Mesenchymal stem cell (in vitro differentiated cells and primary cell): ENCODE results near the gene C16orf86.
"Not testable (repeated sequence)": the region's sequence is repeated elsewhere in the genome, so short reads cannot be mapped to it uniquely, and the experiment has no call there.

Source experiments
- DNase-seq: peaks from one replicate; pipeline ENCODE4 v3.0.0-alpha.2; 2013
- H2AFZ ChIP-seq: one replicate; pipeline ENCODE4 v1.6.1; 2013; ENCODE audit warnings: low read depth, mild to moderate bottlenecking, control low read depth, inconsistent platforms, low read length, moderate library complexity
- H2AK5ac ChIP-seq: 2 replicates; pipeline ENCODE4 v1.6.1; 2013; ENCODE audit warnings: low read length, moderate library complexity, mild to moderate bottlenecking, inconsistent platforms; ENCODE audit not compliant: severe bottlenecking
- H2BK120ac ChIP-seq: one replicate; pipeline ENCODE4 v1.6.1; 2013; ENCODE audit warnings: low read depth, mild to moderate bottlenecking, inconsistent platforms, low read length, moderate library complexity
- H2BK12ac ChIP-seq, 2 experiments: one replicate each; pipeline ENCODE4 v1.6.1; 2013; ENCODE audit warnings: inconsistent platforms in 2 of 2, low read length in 2 of 2, mild to moderate bottlenecking in 2 of 2, moderate library complexity in 2 of 2, control low read depth in 1 of 2
- H2BK15ac ChIP-seq: one replicate; pipeline ENCODE4 v1.6.1; 2013; ENCODE audit warnings: mild to moderate bottlenecking, low read depth, inconsistent platforms; ENCODE audit not compliant: poor library complexity, severe bottlenecking
- H2BK5ac ChIP-seq: 2 replicates; pipeline ENCODE4 v1.6.1; 2013; ENCODE audit warnings: low read depth, mild to moderate bottlenecking, low read length, control low read depth, inconsistent platforms; ENCODE audit not compliant: poor library complexity, severe bottlenecking
- H3K14ac ChIP-seq, 2 experiments: one replicate each; pipeline ENCODE4 v1.6.1; 2013; ENCODE audit warnings: inconsistent platforms in 2 of 2, low read length in 2 of 2, control low read depth in 1 of 2, mild to moderate bottlenecking in 1 of 2, moderate library complexity in 1 of 2
- H3K18ac ChIP-seq, 2 experiments: one replicate each; pipeline ENCODE4 v1.6.1; 2013; ENCODE audit warnings: inconsistent platforms in 2 of 2, low read length in 2 of 2, control low read depth in 1 of 2, low read depth in 1 of 2, mild to moderate bottlenecking in 1 of 2
- H3K23ac ChIP-seq, 2 experiments: one replicate each; pipeline ENCODE4 v1.6.1; 2013; ENCODE audit warnings: inconsistent platforms in 2 of 2, low read length in 2 of 2, mild to moderate bottlenecking in 2 of 2, moderate library complexity in 2 of 2, control low read depth in 1 of 2
- H3K27ac ChIP-seq: 2 replicates; pipeline ENCODE4 v1.5.1; 2013; ENCODE audit warnings: mild to moderate bottlenecking, moderate library complexity, low read length, control low read depth, inconsistent platforms; ENCODE audit not compliant: poor library complexity, severe bottlenecking
- H3K27me3 ChIP-seq, 2 experiments: 2 replicates each; pipeline versions ENCODE4 v1.6.1 to v1.7.0; 2013; ENCODE audit warnings: low read length in 2 of 2, mild to moderate bottlenecking in 2 of 2, moderate library complexity in 2 of 2, control low read depth in 1 of 2, inconsistent platforms in 1 of 2; ENCODE audit not compliant: control insufficient read depth in 1 of 2, insufficient read depth in 1 of 2
- H3K36me3 ChIP-seq, 2 experiments: 2 replicates each; pipeline versions ENCODE4 v1.6.1 to v1.7.0; 2013; ENCODE audit warnings: low read length in 2 of 2, control low read depth in 1 of 2, inconsistent platforms in 1 of 2, low read depth in 1 of 2, mild to moderate bottlenecking in 1 of 2; ENCODE audit not compliant: insufficient read depth in 2 of 2, control insufficient read depth in 1 of 2
- H3K4ac ChIP-seq, 2 experiments: one replicate each; pipeline ENCODE4 v1.6.1; 2013; ENCODE audit warnings: inconsistent platforms in 2 of 2, low read length in 2 of 2, mild to moderate bottlenecking in 2 of 2, moderate library complexity in 2 of 2, control low read depth in 1 of 2, low read depth in 1 of 2
- H3K4me1 ChIP-seq: 2 replicates; pipeline ENCODE4 v1.6.1; 2013; ENCODE audit warnings: low read depth, low read length, control low read depth; ENCODE audit not compliant: control insufficient read depth, insufficient read depth
- H3K4me2 ChIP-seq: 2 replicates; pipeline ENCODE4 v1.6.1; 2013; ENCODE audit warnings: low read length, mild to moderate bottlenecking, inconsistent platforms; ENCODE audit not compliant: poor library complexity, severe bottlenecking
- H3K4me3 ChIP-seq, 2 experiments: 2 replicates each; pipeline versions ENCODE4 v1.5.1 to v1.7.0; 2013; ENCODE audit warnings: low read length in 2 of 2, mild to moderate bottlenecking in 2 of 2, control low read depth in 1 of 2, low read depth in 1 of 2; ENCODE audit not compliant: insufficient read depth in 1 of 2
- H3K79me1 ChIP-seq: replicated peaks from 2 replicates; pipeline ENCODE4 v1.6.1; 2013; ENCODE audit warnings: mild to moderate bottlenecking, control low read depth, low read length, inconsistent platforms; ENCODE audit not compliant: poor library complexity, severe bottlenecking
- H3K9ac ChIP-seq: 2 replicates; pipeline ENCODE4 v1.7.0; 2013; ENCODE audit warnings: mild to moderate bottlenecking, low read length, moderate library complexity
- H3K9me3 ChIP-seq: 2 replicates; pipeline ENCODE4 v1.7.0; 2013; ENCODE audit warnings: mild to moderate bottlenecking, low read length; ENCODE audit not compliant: control insufficient read depth
- H4K8ac ChIP-seq: one replicate; pipeline ENCODE4 v1.6.1; 2013; ENCODE audit warnings: inconsistent platforms, mild to moderate bottlenecking, low read length, moderate library complexity
- H4K91ac ChIP-seq: one replicate; pipeline ENCODE4 v1.6.1; 2013; ENCODE audit warnings: mild to moderate bottlenecking, low read length, inconsistent platforms
- WGBS: methylation state at CpG from one replicate; pipeline ENCODE4 v1.1.7; 2013; ENCODE audit warnings: mixed read lengths; 5-methylcytosine and 5-hydroxymethylcytosine counted together

Gene C16orf86

DNA sequence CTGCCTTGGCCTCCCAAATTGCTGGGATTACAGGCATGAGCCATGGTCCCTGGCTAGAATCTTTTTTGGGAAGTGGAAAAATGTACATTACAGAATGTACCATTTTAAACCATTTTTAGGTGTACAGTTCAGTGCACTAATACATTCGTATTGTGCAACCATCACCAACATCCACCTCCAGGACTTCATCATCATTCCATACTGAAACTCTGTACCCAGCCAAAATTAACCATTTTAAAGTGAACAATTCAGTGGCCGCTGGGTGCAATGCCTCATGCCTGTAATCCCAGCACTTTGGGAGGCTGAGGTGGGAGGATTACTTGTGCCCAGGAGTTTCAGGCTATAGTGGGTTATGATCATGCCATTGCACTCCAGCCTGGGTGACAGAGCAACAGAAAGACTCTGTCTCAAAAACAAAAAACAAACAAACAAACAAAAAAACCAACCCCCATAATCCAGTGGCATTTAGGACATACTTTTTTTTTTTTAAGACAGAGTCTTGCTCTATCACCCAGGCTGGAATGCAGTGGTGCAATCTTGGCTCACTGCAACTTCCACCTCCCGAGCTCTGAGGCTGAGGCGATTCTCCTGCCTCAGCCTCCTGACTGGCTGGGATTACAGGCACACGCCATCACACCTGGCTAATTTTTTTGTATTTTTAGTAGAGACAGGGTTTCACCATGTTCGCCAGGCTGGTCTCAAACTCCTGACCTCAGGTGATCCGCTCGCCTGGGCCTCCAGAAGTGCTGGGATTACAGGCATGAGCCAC, 27.1 kb downstream of the C16orf86 start:
- H3K4me1 ChIP-seq, H3K23ac ChIP-seq, H2BK12ac ChIP-seq, H3K27me3 ChIP-seq, H3K14ac ChIP-seq, H4K91ac ChIP-seq, H3K4me2 ChIP-seq, H3K9ac ChIP-seq, H2BK120ac ChIP-seq, H3K18ac ChIP-seq, DNase-seq, H4K8ac ChIP-seq, H2AK5ac ChIP-seq, H3K27ac ChIP-seq, H2BK15ac ChIP-seq, H3K4me3 ChIP-seq, H2AFZ ChIP-seq, H2BK5ac ChIP-seq, H3K4ac ChIP-seq, H3K9me3 ChIP-seq: not testable (repeated sequence)
- H3K79me1 ChIP-seq = peaks cover 32% of the 10 kb centered on the region
- H3K36me3 ChIP-seq = peaks cover 3 to 15% of the 10 kb centered on the region in 2 experiments
- 94% methylated on average over 7 of the region's 8 CpGs for WGBS

DNA sequence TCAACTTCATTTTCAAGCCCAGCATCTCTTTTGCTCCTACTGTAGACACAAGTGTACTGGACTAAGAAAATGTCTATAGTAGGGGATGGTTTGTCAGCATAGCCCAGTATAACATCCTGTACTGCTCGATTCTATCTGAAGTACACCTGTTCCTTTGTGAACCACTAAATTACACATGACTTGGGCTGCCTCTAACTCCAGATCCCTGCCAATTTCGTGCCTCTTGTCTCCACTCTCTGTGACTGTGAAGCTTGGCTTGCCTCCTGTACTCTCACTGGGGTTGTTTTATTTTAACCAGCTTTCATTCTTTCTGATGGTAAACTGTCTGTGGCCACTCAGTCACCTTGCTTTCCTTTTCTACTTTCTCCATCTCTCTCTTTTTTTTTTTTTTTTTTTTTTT, 28.0 kb downstream of the C16orf86 start:
- Histone ChIP-seq H3K23ac (no peak overlapping the region), H2BK12ac (no peak overlapping the region), H3K14ac (no peak overlapping the region), H3K27ac (no peak overlapping the region), H2BK5ac (no peak overlapping the region), H3K36me3 (peaks cover 11 to 18% of the 10 kb centered on the region in 2 experiments), H3K4ac (no peak overlapping the region), H3K4me1 (no peaks in the 10 kb centered on the region), H2BK120ac (no peak overlapping the region), H3K4me2 (no peak overlapping the region), H3K9me3 (no peaks in the 10 kb centered on the region), H2BK15ac (no peak overlapping the region), H4K91ac (no peak overlapping the region), H3K9ac (no peak overlapping the region), H3K4me3 (no peak overlapping the region), H3K27me3 (no peaks in the 10 kb centered on the region), H2AK5ac (no peak overlapping the region), H3K18ac (no peak overlapping the region), H2AFZ (no peak overlapping the region), H3K79me1 (peaks cover 33% of the 10 kb centered on the region), H4K8ac (no peak overlapping the region)
- no peak for DNase-seq
- WGBS = 96% methylated on average over 2 of the region's 2 CpGs

DNA sequence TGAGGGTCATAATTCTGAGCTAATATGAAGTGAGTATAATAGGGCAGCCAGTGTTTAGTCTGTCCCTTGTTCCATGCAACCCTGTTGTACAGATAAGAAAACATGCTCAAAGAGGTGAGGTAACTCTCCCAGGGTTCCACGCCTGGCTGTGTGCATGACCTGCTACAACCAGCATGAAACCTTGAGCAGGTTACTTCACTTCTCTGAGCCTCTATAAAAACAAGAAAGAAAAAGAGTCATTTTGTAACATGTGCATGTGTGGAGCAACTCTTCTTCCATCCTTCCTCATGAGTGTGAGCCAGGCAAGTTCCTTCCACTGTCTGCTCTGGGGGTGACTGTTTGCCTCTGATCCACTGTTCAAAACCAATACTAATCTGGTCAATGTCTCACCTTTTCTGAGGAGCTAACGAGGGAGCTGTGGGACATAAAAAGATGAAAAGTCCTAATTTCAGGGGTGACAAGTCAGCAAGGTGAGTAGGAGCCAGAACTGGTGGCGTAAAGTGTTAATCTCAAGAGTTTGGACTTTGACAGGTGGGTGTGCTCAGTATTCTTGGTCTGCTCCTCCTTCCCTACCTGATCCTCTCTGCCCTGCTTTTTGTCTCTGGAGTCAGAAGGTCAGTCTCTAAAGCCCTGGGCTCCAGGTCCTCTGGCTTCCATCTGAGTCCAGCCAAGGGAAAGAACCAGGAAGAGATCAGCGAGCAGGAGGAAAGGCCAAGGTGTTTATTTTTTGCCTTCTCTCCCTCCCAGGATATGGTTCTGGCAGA, 31.0 kb downstream of the C16orf86 start:
- Histone ChIP-seq H2BK120ac (no peak overlapping the region), H3K79me1 (peaks cover 35% of the 10 kb centered on the region), H3K4me1 (no peaks in the 10 kb centered on the region), H2BK15ac (no peak overlapping the region), H4K91ac (no peak overlapping the region), H2BK12ac (no peak overlapping the region), H2AK5ac (no peak overlapping the region), H3K4me3 (no peak overlapping the region), H3K4ac (no peak overlapping the region), H3K9ac (no peak overlapping the region), H3K23ac (no peak overlapping the region), H3K9me3 (no peaks in the 10 kb centered on the region), H2BK5ac (no peak overlapping the region), H3K14ac (no peak overlapping the region), H3K4me2 (no peak overlapping the region), H3K27ac (no peak overlapping the region), H3K18ac (no peak overlapping the region), H4K8ac (no peak overlapping the region), H3K27me3 (no peaks in the 10 kb centered on the region), H2AFZ (no peak overlapping the region), H3K36me3 (peaks cover 15 to 18% of the 10 kb centered on the region in 2 experiments)
- DNase-seq = no peak
- 100% methylated on average over 4 of the region's 4 CpGs for WGBS

GRCh38 chr16:67699265-67699664, 32.7 kb downstream of the C16orf86 start:
- 99% methylated on average over 7 of the region's 7 CpGs for WGBS
- H2AK5ac ChIP-seq = no peak overlapping the region
- no peak overlapping the region for H3K14ac ChIP-seq
- H2AFZ ChIP-seq = no peak overlapping the region
- H3K9ac ChIP-seq = no peak overlapping the region
- no peak overlapping the region for H3K4me2 ChIP-seq
- no peak overlapping the region for H2BK5ac ChIP-seq
- no peak overlapping the region for H3K23ac ChIP-seq
- no peak overlapping the region for H2BK120ac ChIP-seq
- no peaks in the 10 kb centered on the region for H3K9me3 ChIP-seq
- no peaks in the 10 kb centered on the region for H3K27me3 ChIP-seq
- DNase-seq = no peak
- H3K18ac ChIP-seq = no peak overlapping the region
- H2BK15ac ChIP-seq = no peak overlapping the region
- no peak overlapping the region for H3K27ac ChIP-seq
- no peaks in the 10 kb centered on the region for H3K4me1 ChIP-seq
- no peak overlapping the region for H2BK12ac ChIP-seq
- H4K8ac ChIP-seq = no peak overlapping the region
- H4K91ac ChIP-seq = no peak overlapping the region
- peaks cover 15 to 18% of the 10 kb centered on the region in 2 experiments for H3K36me3 ChIP-seq
- H3K4ac ChIP-seq = no peak overlapping the region
- no peak overlapping the region for H3K4me3 ChIP-seq
- H3K79me1 ChIP-seq = peaks cover 27% of the 10 kb centered on the region
